CD4-positive, alpha-beta T cell (primary cell): ENCODE measurements around the gene LILRA1. TPM values are rescaled to one million over a fixed set of nuclear protein-coding genes. Genes with fewer than 3 reads are reported as not detected.

Source experiments
- ATAC-seq: fragments of 200-7000 bp; cut with Tn5 transposase; one replicate; pipeline ENCODE4 v1.10.0; 2022; ENCODE audit warnings: mild to moderate bottlenecking; ENCODE audit not compliant: poor library complexity
- CTCF ChIA-PET: fragments of 350-600 bp; sonication (Branson Sonifier 250); formaldehyde crosslinking; loops from one replicate; lab custom pipeline; 2021; ENCODE audit warnings: antibody characterized with exemption, inconsistent platforms; lab: Charles Lee
- POLR2A ChIA-PET: fragments of 350-600 bp; sonication (Branson Sonifier 250); formaldehyde crosslinking; loops from one replicate; lab custom pipeline; 2021; ENCODE audit warnings: antibody characterized with exemption, inconsistent platforms; lab: Charles Lee
- DNase-seq, 14 experiments: peaks; one replicate each; pipeline ENCODE4 v3.0.0-alpha.2; 2013 to 2020; ENCODE audit warnings: mixed read lengths in 2 of 14
- H3K27ac ChIP-seq, 2 donors: one replicate each; pipeline versions ENCODE4 v1.5.1 to v1.7.0; 2013; ENCODE audit warnings: low read length in 2 of 2, low read depth in 1 of 2, mild to moderate bottlenecking in 1 of 2
- H3K27me3 ChIP-seq, 2 experiments: 1 replicate in 1 of 2; 2 replicates in 1 of 2; pipeline versions ENCODE4 v1.6.1 to v1.7.0; 2013; ENCODE audit warnings: low read length in 2 of 2, control low read depth in 1 of 2, mild to moderate bottlenecking in 1 of 2, moderate library complexity in 1 of 2; ENCODE audit not compliant: insufficient read depth in 2 of 2, control insufficient read depth in 1 of 2
- H3K36me3 ChIP-seq: one replicate; pipeline ENCODE4 v1.6.1; 2013; ENCODE audit warnings: low read length, control low read depth; ENCODE audit not compliant: insufficient read depth
- H3K4me1 ChIP-seq: one replicate; pipeline ENCODE4 v1.6.1; 2013; ENCODE audit warnings: low read length, control low read depth; ENCODE audit not compliant: insufficient read depth
- H3K4me3 ChIP-seq: one replicate; pipeline ENCODE4 v1.5.1; 2013; ENCODE audit warnings: mild to moderate bottlenecking, low read length, moderate library complexity
- H3K9me3 ChIP-seq, 2 experiments: 1 replicate in 1 of 2; 2 replicates in 1 of 2; pipeline versions ENCODE4 v1.6.1 to v1.7.0; 2013; ENCODE audit warnings: low read length in 2 of 2, mild to moderate bottlenecking in 2 of 2, control low read depth in 1 of 2, moderate library complexity in 1 of 2; ENCODE audit not compliant: control insufficient read depth in 1 of 2, insufficient read depth in 1 of 2
- H3K27ac Mint-ChIP-seq: one replicate; pipeline ENCODE4 v1.8.0; 2020; ENCODE audit warnings: mixed read lengths
- H3K27me3 Mint-ChIP-seq: one replicate; pipeline ENCODE4 v1.8.0; 2021; ENCODE audit warnings: mixed read lengths
- H3K36me3 Mint-ChIP-seq: one replicate; pipeline ENCODE4 v1.8.0; 2021; ENCODE audit warnings: low read depth, mixed read lengths
- H3K4me1 Mint-ChIP-seq: one replicate; pipeline ENCODE4 v1.8.0; 2021; ENCODE audit warnings: low read depth, mixed read lengths
- H3K4me3 Mint-ChIP-seq: one replicate; pipeline ENCODE4 v1.8.0; 2020; ENCODE audit warnings: mild to moderate bottlenecking, mixed read lengths
- H3K9me3 Mint-ChIP-seq: one replicate; pipeline ENCODE4 v1.8.0; 2020; ENCODE audit warnings: mixed read lengths
- intact Hi-C, 2 experiments: fragments of 100-400 bp; cut with DNase I in 1 of 2; cut with micrococcal nuclease in 1 of 2; formaldehyde crosslinking; loops; one replicate each; pipeline versions ENCODE4 v1.15.1 to v1.9.0; 2023 to 2025; cut with DNase I, micrococcal nuclease
- total RNA-seq, 174 experiments: library from RNA in 2 of 174; stranded (reverse) in 2 of 174; gene quantifications; one replicate each; pipeline ENCODE4 v1.2.3 and lab custom pipeline; 2021 to 2026
- TF ChIP-seq, protein P1 (sequence below): fragments of 200-600 bp; IDR thresholded peaks from one replicate; pipeline ENCODE4 v1.8.0; 2022; ENCODE audit warnings: antibody characterized with exemption, mild to moderate bottlenecking

LILRA1 gene
- total RNA-seq, 2 experiments from 2014 or later, result 0.27 to 0.36 TPM

DNA sequence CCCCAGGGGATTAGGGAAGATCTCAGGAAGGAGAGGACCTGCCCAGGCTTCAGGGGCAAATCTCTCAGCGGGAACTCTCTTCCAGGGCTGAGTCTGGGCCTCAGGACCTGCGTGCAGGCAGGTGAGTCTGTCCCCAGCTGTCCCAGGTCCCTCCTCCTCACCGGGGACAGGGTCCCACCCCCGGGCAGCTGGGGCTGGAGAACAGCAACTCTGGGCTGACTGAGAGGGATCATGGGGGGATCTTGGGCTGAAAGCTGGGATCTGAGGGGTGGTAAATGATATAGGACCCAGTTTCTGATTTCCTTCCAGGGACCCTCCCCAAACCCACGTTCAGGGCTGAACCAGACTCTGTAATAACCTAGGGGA is 14.3 kb downstream of the LILRA1 start:
- H3K4me3 ChIP-seq, result no peak overlapping the region
- no peak overlapping the region for H3K27ac ChIP-seq
- H3K4me1 ChIP-seq, result peaks cover 8% of the 10 kb centered on the region
- no peak for ATAC-seq
- Mint-ChIP-seq H3K9me3 (peaks cover 4% of the 10 kb centered on the region), H3K4me3 (no peak overlapping the region), H3K27ac (no peak overlapping the region), H3K4me1 (no peaks in the 10 kb centered on the region), H3K36me3 (no peaks in the 10 kb centered on the region), H3K27me3 (peaks cover 41% of the 10 kb centered on the region)
- peaks cover 0 to 18% of the 10 kb centered on the region in 2 experiments for H3K27me3 ChIP-seq
- intact Hi-C loops, result no loop called here
- H3K9me3 ChIP-seq, result peaks cover 5 to 26% of the 10 kb centered on the region in 2 experiments
- POLR2A ChIA-PET, result no interaction called here
- CTCF ChIA-PET, result no interaction called here
- TF ChIP-seq, protein P1, sequence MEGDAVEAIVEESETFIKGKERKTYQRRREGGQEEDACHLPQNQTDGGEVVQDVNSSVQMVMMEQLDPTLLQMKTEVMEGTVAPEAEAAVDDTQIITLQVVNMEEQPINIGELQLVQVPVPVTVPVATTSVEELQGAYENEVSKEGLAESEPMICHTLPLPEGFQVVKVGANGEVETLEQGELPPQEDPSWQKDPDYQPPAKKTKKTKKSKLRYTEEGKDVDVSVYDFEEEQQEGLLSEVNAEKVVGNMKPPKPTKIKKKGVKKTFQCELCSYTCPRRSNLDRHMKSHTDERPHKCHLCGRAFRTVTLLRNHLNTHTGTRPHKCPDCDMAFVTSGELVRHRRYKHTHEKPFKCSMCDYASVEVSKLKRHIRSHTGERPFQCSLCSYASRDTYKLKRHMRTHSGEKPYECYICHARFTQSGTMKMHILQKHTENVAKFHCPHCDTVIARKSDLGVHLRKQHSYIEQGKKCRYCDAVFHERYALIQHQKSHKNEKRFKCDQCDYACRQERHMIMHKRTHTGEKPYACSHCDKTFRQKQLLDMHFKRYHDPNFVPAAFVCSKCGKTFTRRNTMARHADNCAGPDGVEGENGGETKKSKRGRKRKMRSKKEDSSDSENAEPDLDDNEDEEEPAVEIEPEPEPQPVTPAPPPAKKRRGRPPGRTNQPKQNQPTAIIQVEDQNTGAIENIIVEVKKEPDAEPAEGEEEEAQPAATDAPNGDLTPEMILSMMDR, result no peak
- no peak for DNase-seq
- no peaks in the 10 kb centered on the region for H3K36me3 ChIP-seq

DNA sequence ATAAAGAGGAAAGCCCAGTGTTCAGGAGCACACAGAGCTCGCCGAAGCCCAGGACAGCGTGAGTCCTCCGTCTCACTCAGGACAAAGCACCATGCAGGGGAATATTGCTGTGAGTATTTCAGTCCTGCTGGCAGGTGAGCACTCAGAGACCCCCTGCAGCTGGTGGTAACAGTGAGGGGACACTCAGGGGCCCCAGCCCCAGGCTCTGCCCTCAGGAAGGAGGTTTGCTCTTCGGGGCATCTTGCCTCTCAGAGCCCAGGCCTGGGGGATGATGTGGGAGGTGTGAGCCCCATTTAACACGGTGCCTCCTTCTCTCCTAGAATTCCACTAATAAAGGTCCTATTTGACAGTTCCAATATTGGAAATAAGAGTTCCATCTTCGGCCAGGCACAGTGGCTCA is 14.8 kb downstream of the LILRA1 start:
- Mint-ChIP-seq H3K4me1 (no peaks in the 10 kb centered on the region), H3K4me3 (no peak overlapping the region), H3K27me3 (peaks cover 39% of the 10 kb centered on the region), H3K27ac (no peak overlapping the region), H3K9me3 (peaks cover 4% of the 10 kb centered on the region), H3K36me3 (no peaks in the 10 kb centered on the region)
- CTCF ChIA-PET, result no interaction called here
- Histone ChIP-seq H3K27ac (no peak overlapping the region), H3K4me3 (no peak overlapping the region), H3K9me3 (peaks cover 5 to 27% of the 10 kb centered on the region in 2 experiments), H3K36me3 (no peaks in the 10 kb centered on the region), H3K4me1 (peaks cover 8% of the 10 kb centered on the region), H3K27me3 (peaks cover 0 to 18% of the 10 kb centered on the region in 2 experiments)
- ATAC-seq (no peak), DNase-seq (no peak)
- intact Hi-C loops, result no loop called here
- POLR2A ChIA-PET, result no interaction called here
- TF ChIP-seq, protein P1, result no peak

DNA sequence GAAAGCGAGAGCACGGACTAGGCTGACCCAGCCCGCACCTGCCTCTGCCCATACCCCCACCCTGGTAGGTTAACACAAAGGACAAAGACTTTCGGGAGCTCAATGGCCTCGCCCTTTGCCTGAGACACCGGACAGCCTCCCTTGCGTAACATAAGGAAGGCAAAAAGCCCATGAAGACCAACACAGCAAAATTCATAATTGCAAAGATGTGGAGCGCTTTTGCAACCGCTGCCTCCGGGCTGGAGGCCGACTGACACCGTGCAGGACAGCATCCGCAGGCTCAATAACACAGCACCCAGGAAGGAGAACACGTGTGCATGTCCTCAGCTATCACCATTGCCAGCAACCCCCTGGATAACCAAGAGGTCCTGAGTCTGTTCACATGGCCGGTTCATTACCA is 15.4 kb downstream of the LILRA1 start:
- Histone ChIP-seq H3K4me1 (peaks cover 8% of the 10 kb centered on the region), H3K27ac (no peak overlapping the region), H3K9me3 (peaks cover 5 to 27% of the 10 kb centered on the region in 2 experiments), H3K36me3 (no peaks in the 10 kb centered on the region), H3K27me3 (peaks cover 0 to 18% of the 10 kb centered on the region in 2 experiments), H3K4me3 (no peak overlapping the region)
- no peak for DNase-seq
- peaks cover 4% of the 10 kb centered on the region for H3K9me3 Mint-ChIP-seq
- CTCF ChIA-PET, result no interaction called here
- POLR2A ChIA-PET, result no interaction called here
- no peak overlapping the region for H3K4me3 Mint-ChIP-seq
- H3K27ac Mint-ChIP-seq, result no peak overlapping the region
- TF ChIP-seq, protein P1, result no peak
- no peaks in the 10 kb centered on the region for H3K4me1 Mint-ChIP-seq
- peaks cover 39% of the 10 kb centered on the region for H3K27me3 Mint-ChIP-seq
- intact Hi-C loops, result no loop called here
- H3K36me3 Mint-ChIP-seq, result no peaks in the 10 kb centered on the region
- ATAC-seq, result no peak
